Measurements from ENCODE around the gene HTR4. TPM values are rescaled to one million over a fixed set of nuclear protein-coding genes. Genes with fewer than 3 reads are reported as not detected.
A peak's percentile ranks its signal among the peaks of the same experiment; 100 is the strongest.

The HTR4 gene
- total RNA-seq, 1 experiment from 2014 or later = not detected

DNA sequence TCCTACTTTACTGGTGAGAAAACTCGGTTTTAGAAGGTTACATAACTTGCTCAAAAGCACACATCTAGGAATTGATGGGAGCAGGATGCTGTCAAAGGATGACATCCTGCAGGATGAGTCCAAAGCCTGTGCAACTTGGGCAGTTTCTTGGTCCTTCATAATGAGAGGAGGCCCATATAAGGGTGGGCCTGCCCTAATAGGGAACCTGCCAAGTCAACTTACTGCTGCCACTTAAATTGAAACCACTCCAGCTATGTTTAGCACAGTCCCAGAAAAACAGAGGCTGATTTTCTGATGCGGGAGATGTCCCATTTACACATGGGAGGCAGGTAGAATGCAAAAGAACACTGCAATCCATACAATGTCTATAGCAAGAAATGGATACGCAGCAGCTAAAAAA, 208.7 kb downstream of the HTR4 start:
- no peak overlapping the region for H3K9ac ChIP-seq (ENCODE audit: low read length)
- H3K9me2 ChIP-seq (ENCODE audit: insufficient read depth) = no peaks in the 10 kb centered on the region
- peaks cover 4 to 6% of the 10 kb centered on the region in 2 experiments; a peak in 3 of 4 replicates for H3K36me3 ChIP-seq (ENCODE audit: control insufficient read depth in 1 of 2, insufficient read depth in 2 of 2, low read length in 2 of 2)
- no peaks in the 10 kb centered on the region for H3K9me3 ChIP-seq (ENCODE audit: control insufficient read depth in 1 of 2, insufficient read depth in 1 of 2, low read depth in 1 of 2, low read length in 2 of 2)
- intact Hi-C loops (cut with micrococcal nuclease) = loop anchor here (10.0 kb wide), 1 partner anchor 589 kb away; no protein-coding TSS in a partner anchor
- TF ChIP-seq SIN3A (IDR thresholded peaks at IDR 0.05; ENCODE audit: low read depth) (no peak), TCF7L2 (IDR thresholded peaks at IDR 0.05; ENCODE audit: borderline replicate concordance, extremely low read depth, insufficient read depth, insufficient read length) (no peak), JUND (IDR thresholded peaks at IDR 0.05) (no peak), YY1 (IDR thresholded peaks at IDR 0.05; ENCODE audit: extremely low read depth, insufficient replicate concordance, low read depth, low read length) (no peak)
- TF ChIP-seq, protein P1, sequence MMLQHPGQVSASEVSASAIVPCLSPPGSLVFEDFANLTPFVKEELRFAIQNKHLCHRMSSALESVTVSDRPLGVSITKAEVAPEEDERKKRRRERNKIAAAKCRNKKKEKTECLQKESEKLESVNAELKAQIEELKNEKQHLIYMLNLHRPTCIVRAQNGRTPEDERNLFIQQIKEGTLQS (IDR thresholded peaks at IDR 0.05) = no peak
- BruUV-seq (replicated peaks) = no TSS peak
- no peak for DNase-seq (ENCODE audit: low read depth, low spot score)
- ChIA-PET RAD21 (ENCODE audit: low non-redundant PET in 1 of 2, low total read pairs in 2 of 2, uncharacterized antibody in 2 of 2, unreplicated experiment in 2 of 2) (interaction anchor here in 1 of 2 experiments (1.0 kb wide), 1 partner anchor 286 kb away, joined by 3 read pairs; no protein-coding TSS in a partner anchor), CTCF (interaction anchor here (7.3 kb wide), 1 partner anchor 285 kb away, joined by 91 read pairs; no protein-coding TSS in a partner anchor), POLR2A (no interaction called here)
- peaks cover 5% of the 10 kb centered on the region for H3K27me3 ChIP-seq (ENCODE audit: insufficient read depth, low read length)
- no peak overlapping the region for H3K4me3 ChIP-seq (replicated peaks in 1 of 2; ENCODE audit: low read depth in 1 of 2, low read length in 2 of 2)
- ATAC-seq = no peak
- no peak overlapping the region for H3K27ac ChIP-seq (ENCODE audit: low read depth, low read length)
- H3K79me2 ChIP-seq (ENCODE audit: insufficient read depth, low read length) = no peaks in the 10 kb centered on the region
- no peaks in the 10 kb centered on the region for H3K4me1 ChIP-seq (ENCODE audit: control insufficient read depth in 1 of 2, insufficient read depth in 2 of 2, low read length in 2 of 2)
- H4K20me1 ChIP-seq (ENCODE audit: insufficient read depth) = no peaks in the 10 kb centered on the region
- H2AFZ ChIP-seq (ENCODE audit: low read depth, low read length, poor library complexity, severe bottlenecking) = no peak overlapping the region
- H3K4me2 ChIP-seq (ENCODE audit: low read length) = no peak overlapping the region

DNA sequence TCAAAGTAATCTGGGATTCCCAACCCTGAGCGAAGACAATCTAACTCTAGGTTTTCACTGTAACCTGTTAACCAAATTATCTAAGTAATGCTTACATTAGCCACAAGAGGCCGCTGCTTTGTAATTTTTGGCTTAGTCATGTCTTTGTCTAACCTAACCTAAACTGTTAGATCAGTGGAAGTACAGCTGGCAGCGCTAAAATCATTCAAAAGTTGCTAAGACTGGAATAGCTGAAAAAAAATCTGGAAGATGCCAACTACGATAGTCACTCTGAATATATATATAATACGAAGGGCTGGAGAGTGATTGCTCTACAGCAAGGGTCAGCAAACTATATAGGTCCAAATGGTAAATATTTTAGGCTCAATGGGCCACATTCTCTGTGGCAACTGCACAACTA, 210.3 kb downstream of the HTR4 start:
- no peaks in the 10 kb centered on the region for H3K4me1 ChIP-seq (ENCODE audit: control insufficient read depth in 1 of 2, insufficient read depth in 2 of 2, low read length in 2 of 2)
- H4K20me1 ChIP-seq (ENCODE audit: insufficient read depth) = no peaks in the 10 kb centered on the region
- H3K9me2 ChIP-seq (ENCODE audit: insufficient read depth) = no peaks in the 10 kb centered on the region
- intact Hi-C loops (cut with micrococcal nuclease) = loop anchor here (1.0 to 10.0 kb wide), 4 partner anchors 243 to 668 kb away; no protein-coding TSS in a partner anchor
- RAD21 ChIA-PET (ENCODE audit: low non-redundant PET in 1 of 2, low total read pairs in 2 of 2, uncharacterized antibody in 2 of 2, unreplicated experiment in 2 of 2) = no interaction called here
- H3K79me2 ChIP-seq (ENCODE audit: insufficient read depth, low read length) = no peaks in the 10 kb centered on the region
- TSS peak; percentile 20 for BruUV-seq (replicated peaks)
- no peak overlapping the region for H3K9ac ChIP-seq (ENCODE audit: low read length)
- H2AFZ ChIP-seq (ENCODE audit: low read depth, low read length, poor library complexity, severe bottlenecking) = no peak overlapping the region
- no peak overlapping the region for H3K4me2 ChIP-seq (ENCODE audit: low read length)
- POLR2A ChIA-PET = no interaction called here
- CTCF ChIA-PET = interaction anchor here (1.0 to 7.3 kb wide), 2 partner anchors 243 to 286 kb away, joined by 3 to 91 read pairs; no protein-coding TSS in a partner anchor
- peaks cover 11 to 20% of the 10 kb centered on the region in 2 experiments; a peak in 3 of 4 replicates for H3K36me3 ChIP-seq (ENCODE audit: control insufficient read depth in 1 of 2, insufficient read depth in 2 of 2, low read length in 2 of 2)
- no peak overlapping the region for H3K4me3 ChIP-seq (replicated peaks in 1 of 2; ENCODE audit: low read depth in 1 of 2, low read length in 2 of 2)
- DNase-seq (ENCODE audit: low read depth, low spot score) (peak; percentile 45), ATAC-seq (peak; percentile 86)
- H3K27ac ChIP-seq (ENCODE audit: low read depth, low read length) = no peak overlapping the region
- peaks cover 5% of the 10 kb centered on the region for H3K27me3 ChIP-seq (ENCODE audit: insufficient read depth, low read length)
- no peaks in the 10 kb centered on the region for H3K9me3 ChIP-seq (ENCODE audit: control insufficient read depth in 1 of 2, insufficient read depth in 1 of 2, low read depth in 1 of 2, low read length in 2 of 2)
- TF ChIP-seq POLR2A (IDR thresholded peaks at IDR 0.05; ENCODE audit: borderline replicate concordance, extremely low read depth, insufficient read depth, insufficient read length) (no peak), SP1 (IDR thresholded peaks at IDR 0.05; ENCODE audit: low read depth) (no peak), TCF7L2 (IDR thresholded peaks at IDR 0.05; ENCODE audit: borderline replicate concordance, extremely low read depth, insufficient read depth, insufficient read length) (no peak), EGR1 (IDR thresholded peaks at IDR 0.05; ENCODE audit: low read depth) (no peak), YY1 (IDR thresholded peaks at IDR 0.05; ENCODE audit: extremely low read depth, insufficient replicate concordance, low read depth, low read length) (no peak), EZH2 (IDR thresholded peaks at IDR 0.05) (no peak), POLR2AphosphoS5 (IDR thresholded peaks at IDR 0.05; ENCODE audit: low read depth, low read length) (no peak), ZFX (IDR thresholded peaks at IDR 0.05) (no peak), EZH2phosphoT487 (IDR thresholded peaks at IDR 0.05; ENCODE audit: borderline replicate concordance) (no peak), CBX3 (IDR thresholded peaks at IDR 0.05; ENCODE audit: low read depth) (0 out of 2 replicates have a peak, but pooled peaks have one; percentile 22), RAD21 (IDR thresholded peaks at IDR 0.05; ENCODE audit: low read depth) (peak; percentile 77)
- TF ChIP-seq, protein P2, sequence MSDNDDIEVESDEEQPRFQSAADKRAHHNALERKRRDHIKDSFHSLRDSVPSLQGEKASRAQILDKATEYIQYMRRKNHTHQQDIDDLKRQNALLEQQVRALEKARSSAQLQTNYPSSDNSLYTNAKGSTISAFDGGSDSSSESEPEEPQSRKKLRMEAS (IDR thresholded peaks at IDR 0.05) = no peak
- TF ChIP-seq, protein P3, sequence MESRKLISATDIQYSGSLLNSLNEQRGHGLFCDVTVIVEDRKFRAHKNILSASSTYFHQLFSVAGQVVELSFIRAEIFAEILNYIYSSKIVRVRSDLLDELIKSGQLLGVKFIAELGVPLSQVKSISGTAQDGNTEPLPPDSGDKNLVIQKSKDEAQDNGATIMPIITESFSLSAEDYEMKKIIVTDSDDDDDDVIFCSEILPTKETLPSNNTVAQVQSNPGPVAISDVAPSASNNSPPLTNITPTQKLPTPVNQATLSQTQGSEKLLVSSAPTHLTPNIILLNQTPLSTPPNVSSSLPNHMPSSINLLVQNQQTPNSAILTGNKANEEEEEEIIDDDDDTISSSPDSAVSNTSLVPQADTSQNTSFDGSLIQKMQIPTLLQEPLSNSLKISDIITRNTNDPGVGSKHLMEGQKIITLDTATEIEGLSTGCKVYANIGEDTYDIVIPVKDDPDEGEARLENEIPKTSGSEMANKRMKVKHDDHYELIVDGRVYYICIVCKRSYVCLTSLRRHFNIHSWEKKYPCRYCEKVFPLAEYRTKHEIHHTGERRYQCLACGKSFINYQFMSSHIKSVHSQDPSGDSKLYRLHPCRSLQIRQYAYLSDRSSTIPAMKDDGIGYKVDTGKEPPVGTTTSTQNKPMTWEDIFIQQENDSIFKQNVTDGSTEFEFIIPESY (IDR thresholded peaks at IDR 0.05; ENCODE audit: extremely low read depth, insufficient replicate concordance, low read length) = no peak
